SK-N-SH (cell line): ENCODE data around the gene TTC39A.

Experiments
- EP300 ChIP-seq, 2 experiments: IDR thresholded peaks; 2 replicates each; pipeline versions ENCODE4 v1.4.0 to v1.6.1; 2012; ENCODE audit warnings: borderline replicate concordance in 1 of 2, low read depth in 1 of 2, low read length in 1 of 2
- EZH2phosphoT487 ChIP-seq: fragments of 200-600 bp; sonication (generic); IDR thresholded peaks from 2 replicates; pipeline ENCODE4 v1.6.1; 2017; ENCODE audit warnings: low read depth, mixed run types, mild to moderate bottlenecking, antibody characterized with exemption, moderate library complexity, borderline replicate concordance
- FOXM1 ChIP-seq: IDR thresholded peaks from 2 replicates; pipeline ENCODE4 v1.4.0; 2012; ENCODE audit warnings: low read depth, mild to moderate bottlenecking
- GABPA ChIP-seq: IDR thresholded peaks from 2 replicates; pipeline ENCODE4 v1.4.0; 2012; ENCODE audit warnings: low read depth, mild to moderate bottlenecking
- MXI1 ChIP-seq: IDR thresholded peaks from 2 replicates; pipeline ENCODE4 v1.6.1; 2012; ENCODE audit warnings: mild to moderate bottlenecking, low read depth, low read length, improper control_type of control experiment
- SIN3A ChIP-seq: IDR thresholded peaks from 2 replicates; pipeline ENCODE4 v1.6.1; 2012; ENCODE audit warnings: low read depth, mild to moderate bottlenecking, low read length, moderate library complexity, borderline replicate concordance
- SMC3 ChIP-seq: IDR thresholded peaks from 2 replicates; pipeline ENCODE4 v1.6.1; 2012; ENCODE audit warnings: low read depth, low read length, improper control_type of control experiment
- USF1 ChIP-seq: IDR thresholded peaks from 2 replicates; pipeline ENCODE4 v1.4.0; 2012; ENCODE audit warnings: low read depth, borderline replicate concordance
- YY1 ChIP-seq: IDR thresholded peaks from 2 replicates; pipeline ENCODE4 v1.4.0; 2012; ENCODE audit warnings: low read depth, mild to moderate bottlenecking
- TF ChIP-seq, protein P1 (sequence below): fragments of 200-600 bp; sonication (generic); IDR thresholded peaks from 2 replicates; pipeline ENCODE4 v1.6.1; 2017; ENCODE audit warnings: antibody characterized with exemption, mild to moderate bottlenecking, moderate library complexity
- TF ChIP-seq, protein P2 (sequence below): IDR thresholded peaks from 2 replicates; pipeline ENCODE4 v1.4.0; 2012; ENCODE audit warnings: low read depth, borderline replicate concordance

- TF ChIP-seq, protein P1, sequence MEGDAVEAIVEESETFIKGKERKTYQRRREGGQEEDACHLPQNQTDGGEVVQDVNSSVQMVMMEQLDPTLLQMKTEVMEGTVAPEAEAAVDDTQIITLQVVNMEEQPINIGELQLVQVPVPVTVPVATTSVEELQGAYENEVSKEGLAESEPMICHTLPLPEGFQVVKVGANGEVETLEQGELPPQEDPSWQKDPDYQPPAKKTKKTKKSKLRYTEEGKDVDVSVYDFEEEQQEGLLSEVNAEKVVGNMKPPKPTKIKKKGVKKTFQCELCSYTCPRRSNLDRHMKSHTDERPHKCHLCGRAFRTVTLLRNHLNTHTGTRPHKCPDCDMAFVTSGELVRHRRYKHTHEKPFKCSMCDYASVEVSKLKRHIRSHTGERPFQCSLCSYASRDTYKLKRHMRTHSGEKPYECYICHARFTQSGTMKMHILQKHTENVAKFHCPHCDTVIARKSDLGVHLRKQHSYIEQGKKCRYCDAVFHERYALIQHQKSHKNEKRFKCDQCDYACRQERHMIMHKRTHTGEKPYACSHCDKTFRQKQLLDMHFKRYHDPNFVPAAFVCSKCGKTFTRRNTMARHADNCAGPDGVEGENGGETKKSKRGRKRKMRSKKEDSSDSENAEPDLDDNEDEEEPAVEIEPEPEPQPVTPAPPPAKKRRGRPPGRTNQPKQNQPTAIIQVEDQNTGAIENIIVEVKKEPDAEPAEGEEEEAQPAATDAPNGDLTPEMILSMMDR = no peak
- TF ChIP-seq, protein P2, sequence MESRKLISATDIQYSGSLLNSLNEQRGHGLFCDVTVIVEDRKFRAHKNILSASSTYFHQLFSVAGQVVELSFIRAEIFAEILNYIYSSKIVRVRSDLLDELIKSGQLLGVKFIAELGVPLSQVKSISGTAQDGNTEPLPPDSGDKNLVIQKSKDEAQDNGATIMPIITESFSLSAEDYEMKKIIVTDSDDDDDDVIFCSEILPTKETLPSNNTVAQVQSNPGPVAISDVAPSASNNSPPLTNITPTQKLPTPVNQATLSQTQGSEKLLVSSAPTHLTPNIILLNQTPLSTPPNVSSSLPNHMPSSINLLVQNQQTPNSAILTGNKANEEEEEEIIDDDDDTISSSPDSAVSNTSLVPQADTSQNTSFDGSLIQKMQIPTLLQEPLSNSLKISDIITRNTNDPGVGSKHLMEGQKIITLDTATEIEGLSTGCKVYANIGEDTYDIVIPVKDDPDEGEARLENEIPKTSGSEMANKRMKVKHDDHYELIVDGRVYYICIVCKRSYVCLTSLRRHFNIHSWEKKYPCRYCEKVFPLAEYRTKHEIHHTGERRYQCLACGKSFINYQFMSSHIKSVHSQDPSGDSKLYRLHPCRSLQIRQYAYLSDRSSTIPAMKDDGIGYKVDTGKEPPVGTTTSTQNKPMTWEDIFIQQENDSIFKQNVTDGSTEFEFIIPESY = no peak
- TF ChIP-seq SIN3A (no peak), YY1 (no peak), GABPA (no peak), USF1 (no peak), EP300 (IDR thresholded peaks at IDR 0.05; ENCODE audit: borderline replicate concordance in 1 of 2, low read depth in 1 of 2, low read length in 1 of 2) (no peak), MXI1 (no peak), FOXM1 (no peak), SMC3 (no peak), EZH2phosphoT487 (no peak)
Observed at GRCh38 chr1:51365774-51366173, 35.4 kb upstream of the TTC39A start.
